DOHH2 (cell line): ENCODE data around the gene NFKB1.

Experiments
- EZH2phosphoT487 ChIP-seq: fragments of 200-600 bp; sonication (generic); IDR thresholded peaks from 2 replicates; pipeline ENCODE4 v1.6.1; 2017; ENCODE audit warnings: borderline replicate concordance, mild to moderate bottlenecking, antibody characterized with exemption, low read length, moderate library complexity, mixed read lengths
- TF ChIP-seq, protein P1 (sequence below): fragments of 200-600 bp; sonication (generic); IDR thresholded peaks from one replicate; pipeline ENCODE4 v1.5.1; 2014; ENCODE audit warnings: antibody characterized with exemption, mild to moderate bottlenecking, low read depth, low read length; ENCODE audit not compliant: poor library complexity, severe bottlenecking

- TF ChIP-seq, protein P1, sequence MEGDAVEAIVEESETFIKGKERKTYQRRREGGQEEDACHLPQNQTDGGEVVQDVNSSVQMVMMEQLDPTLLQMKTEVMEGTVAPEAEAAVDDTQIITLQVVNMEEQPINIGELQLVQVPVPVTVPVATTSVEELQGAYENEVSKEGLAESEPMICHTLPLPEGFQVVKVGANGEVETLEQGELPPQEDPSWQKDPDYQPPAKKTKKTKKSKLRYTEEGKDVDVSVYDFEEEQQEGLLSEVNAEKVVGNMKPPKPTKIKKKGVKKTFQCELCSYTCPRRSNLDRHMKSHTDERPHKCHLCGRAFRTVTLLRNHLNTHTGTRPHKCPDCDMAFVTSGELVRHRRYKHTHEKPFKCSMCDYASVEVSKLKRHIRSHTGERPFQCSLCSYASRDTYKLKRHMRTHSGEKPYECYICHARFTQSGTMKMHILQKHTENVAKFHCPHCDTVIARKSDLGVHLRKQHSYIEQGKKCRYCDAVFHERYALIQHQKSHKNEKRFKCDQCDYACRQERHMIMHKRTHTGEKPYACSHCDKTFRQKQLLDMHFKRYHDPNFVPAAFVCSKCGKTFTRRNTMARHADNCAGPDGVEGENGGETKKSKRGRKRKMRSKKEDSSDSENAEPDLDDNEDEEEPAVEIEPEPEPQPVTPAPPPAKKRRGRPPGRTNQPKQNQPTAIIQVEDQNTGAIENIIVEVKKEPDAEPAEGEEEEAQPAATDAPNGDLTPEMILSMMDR, result no peak
- TF ChIP-seq EZH2phosphoT487, result no peak
Measured at GRCh38 chr4:102536768-102537167, 35.6 kb downstream of the NFKB1 start.
